Neuronal stem cell (in vitro differentiated cells): ENCODE measurements around the gene FOXP1.
A peak's percentile ranks its signal among the peaks of the same experiment; 100 is the strongest.

Experiments
- DNase-seq: peaks from one replicate; pipeline ENCODE4 v3.0.0-alpha.2; 2013; ENCODE audit warnings: low spot score
- H2AFZ ChIP-seq: one replicate; pipeline ENCODE4 v1.6.1; 2013; ENCODE audit warnings: mild to moderate bottlenecking, low read length, inconsistent platforms
- H2AK5ac ChIP-seq: 2 replicates; pipeline ENCODE4 v1.6.1; 2013; ENCODE audit warnings: low read depth, mild to moderate bottlenecking, inconsistent platforms, low read length, moderate library complexity, mixed read lengths
- H2BK120ac ChIP-seq: 2 replicates; pipeline ENCODE4 v1.6.1; 2013; ENCODE audit warnings: low read depth, mild to moderate bottlenecking, inconsistent platforms, low read length, moderate library complexity, mixed read lengths
- H2BK12ac ChIP-seq: one replicate; pipeline ENCODE4 v1.6.1; 2013; ENCODE audit warnings: low read length, inconsistent platforms
- H2BK15ac ChIP-seq: 2 replicates; pipeline ENCODE4 v1.6.1; 2013; ENCODE audit warnings: mild to moderate bottlenecking, low read length, inconsistent platforms, mixed read lengths
- H2BK5ac ChIP-seq: one replicate; pipeline ENCODE4 v1.6.1; 2013; ENCODE audit warnings: inconsistent platforms, mild to moderate bottlenecking, low read length, moderate library complexity
- H3K14ac ChIP-seq: one replicate; pipeline ENCODE4 v1.6.1; 2013; ENCODE audit warnings: low read length, inconsistent platforms
- H3K18ac ChIP-seq: 2 replicates; pipeline ENCODE4 v1.6.1; 2013; ENCODE audit warnings: low read length, inconsistent platforms
- H3K23ac ChIP-seq: 2 replicates; pipeline ENCODE4 v1.6.1; 2013; ENCODE audit warnings: low read depth, mild to moderate bottlenecking, mixed read lengths, low read length, inconsistent platforms; ENCODE audit not compliant: poor library complexity
- H3K27ac ChIP-seq: replicated peaks from 3 replicates; pipeline ENCODE4 v1.5.1; 2013; ENCODE audit warnings: low read length, inconsistent platforms
- H3K27me3 ChIP-seq, 3 experiments: 2 replicates each; pipeline ENCODE4 v1.6.1; 2013; ENCODE audit warnings: low read length in 3 of 3, mild to moderate bottlenecking in 2 of 3, inconsistent platforms in 1 of 3, low read depth in 1 of 3, mixed read lengths in 1 of 3, moderate library complexity in 1 of 3; ENCODE audit not compliant: control insufficient read depth in 3 of 3, insufficient read depth in 3 of 3
- H3K36me3 ChIP-seq, 2 donors: replicated peaks in 1 of 2; 2 replicates each; pipeline ENCODE4 v1.6.1; 2013; ENCODE audit warnings: low read length in 2 of 2; ENCODE audit not compliant: control insufficient read depth in 2 of 2, insufficient read depth in 2 of 2
- H3K4ac ChIP-seq: 2 replicates; pipeline ENCODE4 v1.6.1; 2013; ENCODE audit warnings: inconsistent platforms, mild to moderate bottlenecking, low read length, moderate library complexity
- H3K4me1 ChIP-seq, 2 donors: 1 replicate in 1 of 2; 2 replicates in 1 of 2; pipeline ENCODE4 v1.6.1; 2013; ENCODE audit warnings: low read length in 2 of 2, low read depth in 1 of 2; ENCODE audit not compliant: control insufficient read depth in 2 of 2, insufficient read depth in 1 of 2
- H3K4me2 ChIP-seq: one replicate; pipeline ENCODE4 v1.6.1; 2013; ENCODE audit warnings: mild to moderate bottlenecking, low read length, inconsistent platforms; ENCODE audit not compliant: insufficient read depth, poor library complexity, severe bottlenecking
- H3K4me3 ChIP-seq, 2 donors: 2 replicates each; pipeline ENCODE4 v1.5.1; 2013; ENCODE audit warnings: low read length in 2 of 2, mild to moderate bottlenecking in 2 of 2, inconsistent platforms in 1 of 2, moderate library complexity in 1 of 2
- H3K79me1 ChIP-seq: one replicate; pipeline ENCODE4 v1.6.1; 2013; ENCODE audit warnings: low read depth, mild to moderate bottlenecking, inconsistent platforms, low read length, moderate library complexity
- H3K9ac ChIP-seq: one replicate; pipeline ENCODE4 v1.6.1; 2013; ENCODE audit warnings: mild to moderate bottlenecking, low read depth, low read length, inconsistent platforms; ENCODE audit not compliant: poor library complexity
- H3K9me3 ChIP-seq, 2 donors: replicated peaks in 1 of 2; 2 replicates each; pipeline versions ENCODE3 to v1.6.1; 2013; ENCODE audit warnings: low read length in 2 of 2, mild to moderate bottlenecking in 2 of 2, inconsistent platforms in 1 of 2, low read depth in 1 of 2, mixed read lengths in 1 of 2, moderate library complexity in 1 of 2; ENCODE audit not compliant: control insufficient read depth in 2 of 2, insufficient read depth in 1 of 2
- H4K8ac ChIP-seq: one replicate; pipeline ENCODE4 v1.6.1; 2013; ENCODE audit warnings: low read depth, mild to moderate bottlenecking, inconsistent platforms, low read length, moderate library complexity
- H4K91ac ChIP-seq: one replicate; pipeline ENCODE4 v1.6.1; 2013; ENCODE audit warnings: low read length, low read depth, mild to moderate bottlenecking, inconsistent platforms; ENCODE audit not compliant: poor library complexity
- WGBS, 2 donors: extraction: QIAGEN DNeasy Blood & Tissue Kit; methylation state at CpG; one replicate each; pipeline ENCODE4 v1.1.7; 2013; ENCODE audit warnings: missing lambda C conversion rate in 2 of 2, mixed read lengths in 1 of 2; ENCODE audit not compliant: insufficient read length in 2 of 2, insufficient replicate concordance in 1 of 2; ENCODE audit errors: extremely low coverage in 2 of 2; 5-methylcytosine and 5-hydroxymethylcytosine counted together

Gene FOXP1

GRCh38 chr3:71442652-71443042 is 140.9 kb downstream of the FOXP1 start:
- Histone ChIP-seq H3K27ac (no peak overlapping the region), H3K36me3 (no peaks in the 10 kb centered on the region), H2BK5ac (no peak overlapping the region), H2BK15ac (no peak overlapping the region), H3K79me1 (peaks cover 2% of the 10 kb centered on the region), H3K4me3 (no peak overlapping the region), H3K4me1 (peaks cover 0 to 12% of the 10 kb centered on the region in 2 donors), H3K14ac (no peak overlapping the region), H3K23ac (no peak overlapping the region), H3K27me3 (no peaks in the 10 kb centered on the region), H2BK120ac (no peak overlapping the region), H4K91ac (no peak overlapping the region), H2AFZ (no peak overlapping the region), H2BK12ac (no peak overlapping the region), H3K4me2 (no peak overlapping the region), H2AK5ac (no peak overlapping the region), H3K4ac (no peak overlapping the region), H4K8ac (no peak overlapping the region), H3K9me3 (peaks cover 0 to 3% of the 10 kb centered on the region in 2 donors), H3K9ac (no peak overlapping the region), H3K18ac (no peak overlapping the region)
- DNase-seq: no peak
- WGBS, 2 donors: no CpG with 5 or more reads among the region's 5 CpGs

- Histone ChIP-seq H3K18ac (no peak overlapping the region), H4K91ac (no peak overlapping the region), H3K36me3 (no peaks in the 10 kb centered on the region), H2BK120ac (no peak overlapping the region), H3K9me3 (peaks cover 0 to 3% of the 10 kb centered on the region in 2 donors), H2AFZ (no peak overlapping the region), H3K4me1 (peaks cover 0 to 9% of the 10 kb centered on the region in 2 donors), H4K8ac (no peak overlapping the region), H3K4me3 (no peak overlapping the region), H3K4me2 (no peak overlapping the region), H3K27me3 (no peaks in the 10 kb centered on the region), H2BK15ac (no peak overlapping the region), H2AK5ac (no peak overlapping the region), H2BK12ac (no peak overlapping the region), H3K79me1 (peaks cover 2% of the 10 kb centered on the region), H3K27ac (no peak overlapping the region), H3K9ac (no peak overlapping the region), H3K14ac (no peak overlapping the region), H3K23ac (no peak overlapping the region), H2BK5ac (no peak overlapping the region), H3K4ac (no peak overlapping the region)
- WGBS, 2 donors: no CpG with 5 or more reads among the region's 11 CpGs
- DNase-seq: no peak
These were observed 141.4 kb downstream of the FOXP1 start for GRCh38 chr3:71441925-71442651.

- Histone ChIP-seq H2BK12ac (no peak overlapping the region), H4K91ac (no peak overlapping the region), H2AFZ (no peak overlapping the region), H2BK5ac (no peak overlapping the region), H3K27me3 (no peaks in the 10 kb centered on the region), H3K4me2 (no peak overlapping the region), H3K18ac (no peak overlapping the region), H3K23ac (no peak overlapping the region), H2BK15ac (no peak overlapping the region), H4K8ac (no peak overlapping the region), H3K36me3 (no peaks in the 10 kb centered on the region), H3K4ac (no peak overlapping the region), H3K4me1 (peaks cover 0 to 5% of the 10 kb centered on the region in 2 donors), H3K79me1 (peaks cover 2% of the 10 kb centered on the region), H3K14ac (no peak overlapping the region), H3K4me3 (no peak overlapping the region), H2AK5ac (no peak overlapping the region), H3K9ac (no peak overlapping the region), H2BK120ac (no peak overlapping the region), H3K27ac (no peak overlapping the region), H3K9me3 (peaks cover 0 to 3% of the 10 kb centered on the region in 2 donors)
- WGBS, 2 donors: no CpG with 5 or more reads among the region's 9 CpGs
- no peak for DNase-seq
These were observed 142.2 kb downstream of the FOXP1 start for GRCh38 chr3:71441217-71441924.

- no peak overlapping the region for H3K18ac ChIP-seq
- no peak overlapping the region for H3K4me2 ChIP-seq
- no peaks in the 10 kb centered on the region for H3K27me3 ChIP-seq
- no peak overlapping the region for H2BK15ac ChIP-seq
- no CpG with 5 or more reads among the region's 6 CpGs for WGBS, 2 donors
- no peak overlapping the region for H2AK5ac ChIP-seq
- peaks cover 0 to 3% of the 10 kb centered on the region in 2 donors for H3K9me3 ChIP-seq
- H2AFZ ChIP-seq: no peak overlapping the region
- no peaks in the 10 kb centered on the region for H3K36me3 ChIP-seq
- no peak overlapping the region for H3K27ac ChIP-seq
- no peak overlapping the region for H3K4me3 ChIP-seq
- H3K79me1 ChIP-seq: peaks cover under 1% of the 10 kb centered on the region
- H3K9ac ChIP-seq: no peak overlapping the region
- DNase-seq: no peak
- H4K8ac ChIP-seq: no peak overlapping the region
- H4K91ac ChIP-seq: no peak overlapping the region
- H2BK5ac ChIP-seq: no peak overlapping the region
- no peak overlapping the region for H3K23ac ChIP-seq
- peak overlapping the region; percentile 63 for H3K14ac ChIP-seq
- H3K4ac ChIP-seq: no peak overlapping the region
- H3K4me1 ChIP-seq: peaks cover 0 to 5% of the 10 kb centered on the region in 2 donors
- H2BK12ac ChIP-seq: no peak overlapping the region
- no peak overlapping the region for H2BK120ac ChIP-seq
These were observed 144.6 kb downstream of the FOXP1 start for GRCh38 chr3:71438904-71439303.
